NT2/D1 (cell line): ENCODE data around the gene NRCAM.

Source experiments
- SUZ12 ChIP-seq: IDR thresholded peaks from 2 replicates; pipeline ENCODE4 v1.6.1; 2011; ENCODE audit not compliant: insufficient read length, insufficient read depth; ENCODE audit errors: extremely low read depth
- YY1 ChIP-seq: IDR thresholded peaks from 2 replicates; pipeline ENCODE4 v1.6.1; 2011; ENCODE audit not compliant: insufficient read length, insufficient read depth
- ZNF274 ChIP-seq: IDR thresholded peaks from 2 replicates; pipeline ENCODE4 v1.6.1; 2011; ENCODE audit warnings: mild to moderate bottlenecking, low read depth, low read length

- TF ChIP-seq YY1 (no peak), ZNF274 (no peak), SUZ12 (no peak)
Measured at GRCh38 chr7:108385834-108386422, 70.3 kb downstream of the NRCAM start.
